ENCODE results near the gene PLEKHB2.
A peak's percentile ranks its signal among the peaks of the same experiment; 100 is the strongest.

Gene PLEKHB2

GRCh38 chr2:131105156-131105949, at the start of gene PLEKHB2:
Gene PLEKHB2, plus strand, starts transcription at chr2:131105336. Its CDS starts 15,606 bp downstream, at chr2:131120942.
- TF ChIP-seq ZFX (IDR thresholded peaks at IDR 0.05; ENCODE audit: borderline replicate concordance) (no peak), CTCF (IDR thresholded peaks at IDR 0.05) (peak; percentile 6; the same call in 1 of the 2 replicates)
- H3K27ac ChIP-seq: peak within 1 kb of the TSS; percentile 81

GRCh38 chr2:131056204-131056931, 48.8 kb upstream of the PLEKHB2 start:
- TF ChIP-seq CTCF (IDR thresholded peaks at IDR 0.05): no peak
- TF ChIP-seq ZFX (IDR thresholded peaks at IDR 0.05; ENCODE audit: borderline replicate concordance): no peak
- no peak overlapping the region for H3K27ac ChIP-seq

GRCh38 chr2:131056932-131057287, 48.2 kb upstream of the PLEKHB2 start:
- H3K27ac ChIP-seq: no peak overlapping the region
- no peak for TF ChIP-seq ZFX (IDR thresholded peaks at IDR 0.05; ENCODE audit: borderline replicate concordance)
- TF ChIP-seq CTCF (IDR thresholded peaks at IDR 0.05): no peak

DNA sequence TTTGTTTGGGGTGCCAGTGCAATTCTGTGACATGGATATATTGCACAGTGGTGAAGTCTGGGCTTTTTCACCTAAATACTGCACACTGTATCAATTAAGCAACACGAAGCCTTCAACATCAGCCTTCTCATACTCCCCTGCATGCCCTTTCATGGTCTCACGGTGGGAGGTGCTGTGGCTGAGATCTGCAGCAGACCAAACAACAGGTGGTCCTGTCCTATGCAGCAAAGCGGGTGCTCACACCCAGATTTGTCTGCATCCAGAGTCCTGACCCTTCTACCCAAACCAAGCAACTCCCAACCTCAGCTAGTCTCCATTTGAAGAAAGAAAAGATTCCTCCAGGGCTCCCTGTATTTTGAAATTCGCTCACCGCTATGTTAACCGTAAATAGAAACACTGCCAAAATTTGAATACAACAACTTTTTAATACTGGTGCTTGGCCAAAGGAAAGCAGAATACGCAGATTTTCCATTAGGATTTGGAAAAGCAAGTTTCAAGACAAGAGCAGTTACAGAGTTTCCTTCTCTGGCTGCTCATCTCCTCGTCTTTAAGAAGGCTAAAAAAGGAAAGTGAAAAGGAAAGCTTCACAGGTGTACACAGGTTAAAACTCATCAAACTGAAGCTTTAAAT, 46.8 kb upstream of the PLEKHB2 start:
- TF ChIP-seq CTCF (IDR thresholded peaks at IDR 0.05) (no peak), ZFX (IDR thresholded peaks at IDR 0.05; ENCODE audit: borderline replicate concordance) (no peak)

DNA sequence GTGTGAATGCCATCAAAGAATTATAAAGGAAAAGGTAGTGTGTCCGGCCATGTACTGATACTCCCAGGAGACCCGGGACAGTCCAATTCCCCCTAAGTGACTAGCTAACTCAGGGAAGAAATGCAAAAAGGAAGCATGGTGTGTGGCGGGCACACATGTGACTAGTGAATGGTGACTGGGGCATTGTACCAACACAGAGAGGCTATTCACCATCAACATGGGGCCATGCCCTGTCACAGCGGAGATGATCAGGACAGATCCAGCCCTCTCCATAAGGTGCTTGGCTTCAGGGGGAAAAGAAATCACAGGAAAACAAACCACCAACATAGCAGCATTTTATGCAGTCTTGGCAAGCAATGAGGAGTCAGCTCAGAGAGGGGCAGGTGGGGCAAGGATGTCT, 46.2 kb upstream of the PLEKHB2 start:
- TF ChIP-seq ZFX (IDR thresholded peaks at IDR 0.05; ENCODE audit: borderline replicate concordance) (no peak), CTCF (IDR thresholded peaks at IDR 0.05) (no peak)
- no peak overlapping the region for H3K27ac ChIP-seq

More for the DNA sequence above, 46.8 kb upstream of the PLEKHB2 start:
- H3K27ac ChIP-seq: no peak overlapping the region

GRCh38 chr2:131063501-131064283, 41.4 kb upstream of the PLEKHB2 start:
- H3K27ac ChIP-seq: no peak overlapping the region
- TF ChIP-seq CTCF (IDR thresholded peaks at IDR 0.05): no peak
- TF ChIP-seq ZFX (IDR thresholded peaks at IDR 0.05; ENCODE audit: borderline replicate concordance): no peak
